DMS53 treated with DMSO at 0.1 percent for 48 hours (cell line): ENCODE measurements around the gene CATSPER3.

Source experiments
- DNase-seq: peaks from one replicate; lab custom pipeline; 2025; ENCODE audit not compliant: unreplicated experiment; lab: John Stamatoyannopoulos, UW

Gene CATSPER3

DNA sequence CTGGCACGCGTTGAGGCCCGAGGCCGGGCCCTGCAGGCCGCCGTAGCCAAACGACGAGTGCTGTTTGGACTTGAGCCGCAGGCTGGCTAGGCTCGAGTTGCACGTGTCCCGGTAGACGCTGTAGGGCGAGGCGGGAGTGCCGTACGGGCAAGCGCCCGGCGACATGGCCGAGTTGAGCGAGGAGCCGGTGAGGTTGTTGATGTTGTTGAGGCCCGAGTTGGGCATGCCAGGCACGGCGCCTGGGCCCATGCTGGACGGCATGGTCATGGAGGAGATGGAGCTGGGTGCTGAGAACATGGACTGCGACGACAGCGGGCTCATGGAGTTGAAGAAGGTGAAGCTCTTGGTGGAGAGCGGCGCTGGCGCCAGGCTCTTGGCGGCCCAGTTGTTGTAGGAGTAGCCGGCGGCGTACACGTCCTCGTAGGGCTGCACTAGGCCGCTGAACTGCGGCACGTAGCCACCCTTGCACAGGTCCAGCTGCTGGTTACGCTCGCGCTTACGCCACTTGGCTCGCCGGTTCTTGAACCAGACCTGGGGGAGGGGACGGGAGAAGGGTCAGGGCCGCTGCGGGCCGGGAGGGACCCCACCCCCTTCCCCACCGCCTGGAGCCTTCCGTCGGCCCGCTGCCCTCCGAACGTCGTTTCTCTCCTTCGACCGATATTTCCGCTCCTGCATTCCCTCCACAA is 61.2 kb downstream of the CATSPER3 start:
- DNase-seq, result no peak

- DNase-seq, result no peak
Observed at GRCh38 chr5:135029477-135030122, 61.9 kb downstream of the CATSPER3 start.

DNA sequence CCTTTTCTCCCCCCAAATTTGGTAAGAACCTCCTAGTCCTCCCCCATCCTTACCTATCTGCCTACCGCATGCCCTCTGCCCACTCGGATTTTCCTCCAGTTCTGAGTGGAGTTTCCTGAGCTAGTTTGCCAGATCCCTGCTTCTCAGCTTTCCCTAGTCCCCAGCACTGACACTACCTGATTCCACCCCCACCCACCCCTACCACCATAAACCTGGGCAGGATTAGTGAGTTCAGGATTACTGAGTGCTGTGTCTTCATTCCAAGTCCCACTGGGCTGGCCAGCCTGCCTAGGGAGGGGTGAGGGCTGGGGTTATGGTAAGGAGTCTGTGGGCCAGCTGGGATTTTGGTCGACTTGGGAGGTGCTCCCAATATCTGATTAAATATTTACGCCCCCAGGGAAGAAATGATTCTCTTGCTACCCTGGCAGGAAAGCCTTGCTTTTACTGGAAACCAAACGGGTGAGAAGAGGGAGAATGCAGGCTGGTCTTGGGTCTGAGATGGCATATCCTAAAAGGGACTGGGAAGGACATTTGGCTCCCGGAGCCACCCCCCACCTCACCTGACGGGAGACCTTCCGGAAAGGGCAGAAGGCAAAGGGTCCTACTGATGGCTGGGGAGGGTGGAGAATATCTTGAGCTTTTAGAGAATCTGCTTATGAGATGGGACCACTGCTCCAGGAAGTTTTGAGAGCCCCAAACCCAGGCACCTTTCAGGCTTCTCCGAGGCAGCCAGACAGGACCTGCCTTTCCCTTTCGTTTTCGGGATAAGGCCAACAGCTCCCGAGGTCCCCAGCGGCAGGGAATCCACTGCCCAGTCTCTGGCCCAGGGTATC is 62.6 kb downstream of the CATSPER3 start:
- no peak for DNase-seq

DNA sequence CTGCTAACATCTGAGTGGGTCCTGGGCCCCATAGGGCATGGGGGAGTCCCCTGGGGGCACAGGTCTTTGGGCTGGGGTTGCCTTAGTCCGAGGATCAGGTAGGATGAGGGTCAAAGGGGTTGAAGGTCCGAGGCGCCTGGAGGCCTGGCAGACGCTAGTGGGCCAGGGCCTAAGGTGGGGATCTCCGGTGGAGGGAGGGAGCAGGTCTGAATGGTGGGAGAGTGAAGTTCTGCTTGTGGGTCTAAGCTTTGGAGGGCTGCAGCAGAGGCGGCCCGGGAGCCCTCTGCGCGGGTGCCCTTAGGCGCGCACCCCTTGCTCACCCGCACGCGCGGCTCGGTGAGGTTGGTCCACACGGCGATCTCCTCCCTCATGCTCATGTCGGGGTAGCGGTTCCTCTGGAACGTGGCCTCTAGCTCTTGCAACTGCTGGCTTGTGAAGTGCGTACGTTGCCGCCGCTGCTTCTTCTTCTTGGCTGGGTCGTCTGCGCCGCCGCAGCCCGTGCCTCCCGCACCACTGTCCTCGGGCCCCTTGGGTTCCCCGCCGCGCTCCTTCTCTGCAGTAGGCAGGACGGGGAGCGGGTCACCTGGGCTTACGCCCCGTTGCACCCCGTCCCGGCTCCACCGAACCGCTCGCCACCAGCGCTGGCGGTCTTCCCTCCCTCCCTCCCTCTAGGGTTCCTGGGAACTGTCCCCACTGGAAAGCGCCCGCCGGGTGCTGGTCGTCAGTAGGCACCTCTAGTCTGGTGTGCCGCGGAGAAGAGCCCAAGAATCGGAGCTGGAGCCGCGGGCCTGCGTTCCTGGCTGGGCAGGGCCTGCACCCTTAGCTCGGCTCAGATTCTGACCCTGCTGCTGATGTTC is 63.5 kb downstream of the CATSPER3 start:
- peak; percentile 43 for DNase-seq

- no peak for DNase-seq
Observed at GRCh38 chr5:135031813-135032694, 64.3 kb downstream of the CATSPER3 start.

GRCh38 chr5:135032695-135032998 is 64.9 kb downstream of the CATSPER3 start:
- DNase-seq, result no peak

- peak; percentile 19 for DNase-seq
Observed at GRCh38 chr5:135032999-135033861, 65.5 kb downstream of the CATSPER3 start.

GRCh38 chr5:135033901-135034235 is 66.2 kb downstream of the CATSPER3 start, which contains the start of gene PITX1:
TSS of gene PITX1 (minus strand) at chr5:135034228. CDS start at chr5:135033881, 347 bp downstream.
- no peak for DNase-seq

DNA sequence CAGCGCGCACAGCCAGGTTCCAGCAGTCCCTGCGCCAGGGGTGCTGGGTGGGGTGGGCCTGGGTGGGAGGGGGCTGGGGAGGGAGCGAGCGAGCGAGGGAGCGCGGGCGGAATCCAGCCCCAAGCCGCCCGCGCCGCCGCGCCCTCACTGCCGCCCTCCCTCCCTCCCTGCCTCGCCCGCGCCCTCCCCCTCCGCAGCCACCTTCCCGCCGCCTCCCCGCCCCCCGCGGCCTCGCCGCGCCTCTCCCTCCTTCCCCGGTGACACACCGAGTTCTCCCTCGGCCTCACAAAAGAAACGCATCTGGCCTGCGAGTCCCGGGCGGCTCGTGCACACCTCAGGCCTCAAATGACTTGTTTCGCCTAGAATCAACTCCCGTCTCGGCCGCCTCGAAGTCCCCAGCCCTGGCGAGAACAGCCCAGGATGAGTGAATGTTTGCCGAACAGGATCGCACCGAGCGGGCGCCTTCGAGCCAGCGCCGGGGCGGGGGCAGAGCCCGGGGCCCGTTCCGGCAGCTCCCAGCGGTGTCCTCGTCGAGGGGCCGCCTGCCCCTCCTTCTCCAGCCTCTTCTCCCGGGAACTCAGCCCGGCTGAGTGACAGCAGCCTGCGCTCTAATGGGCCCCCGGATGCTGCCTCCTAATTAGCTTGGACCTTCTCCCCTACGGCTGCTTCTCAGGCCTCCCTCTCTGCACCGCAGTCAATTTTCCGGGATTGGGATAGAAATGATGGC is 66.7 kb downstream of the CATSPER3 start:
- peak; percentile 68 for DNase-seq

DNA sequence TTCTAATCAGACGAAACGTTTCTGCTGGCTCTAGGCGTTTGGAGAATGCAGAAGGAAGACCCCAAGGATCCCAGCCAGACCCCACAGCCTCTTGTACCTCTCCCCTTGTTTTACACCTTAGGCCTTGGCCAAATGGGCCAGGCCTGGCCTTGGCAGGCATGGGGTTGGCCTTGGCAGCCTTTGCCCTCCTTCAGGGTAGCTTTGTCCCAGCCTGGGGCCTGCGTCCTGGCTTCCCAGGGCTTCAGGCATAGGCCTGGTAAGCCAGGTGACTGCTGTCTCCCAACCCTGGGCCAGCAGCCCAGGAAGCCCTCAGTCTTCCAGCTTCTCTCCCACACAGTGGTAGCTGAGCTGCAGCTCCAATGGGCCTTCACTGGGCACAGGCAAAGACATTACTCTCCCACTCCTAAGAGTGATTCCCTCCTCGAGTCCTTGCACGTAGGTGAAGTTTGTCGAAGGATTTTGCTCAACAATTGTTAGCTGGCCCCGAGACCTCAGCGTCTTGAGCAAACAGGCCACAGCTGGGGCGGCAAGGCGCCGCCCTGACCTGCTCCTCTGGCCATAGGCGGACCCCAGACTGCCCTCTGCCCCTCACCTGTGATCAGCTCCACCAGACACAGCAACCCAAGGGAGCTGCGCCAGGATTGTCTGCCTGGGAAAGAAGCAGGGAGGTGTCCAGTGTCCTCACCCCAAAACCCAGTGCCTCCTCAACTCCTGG is 67.4 kb downstream of the CATSPER3 start:
- peak; percentile 43 for DNase-seq

GRCh38 chr5:135035678-135036030 is 67.9 kb downstream of the CATSPER3 start:
- no peak for DNase-seq

DNA sequence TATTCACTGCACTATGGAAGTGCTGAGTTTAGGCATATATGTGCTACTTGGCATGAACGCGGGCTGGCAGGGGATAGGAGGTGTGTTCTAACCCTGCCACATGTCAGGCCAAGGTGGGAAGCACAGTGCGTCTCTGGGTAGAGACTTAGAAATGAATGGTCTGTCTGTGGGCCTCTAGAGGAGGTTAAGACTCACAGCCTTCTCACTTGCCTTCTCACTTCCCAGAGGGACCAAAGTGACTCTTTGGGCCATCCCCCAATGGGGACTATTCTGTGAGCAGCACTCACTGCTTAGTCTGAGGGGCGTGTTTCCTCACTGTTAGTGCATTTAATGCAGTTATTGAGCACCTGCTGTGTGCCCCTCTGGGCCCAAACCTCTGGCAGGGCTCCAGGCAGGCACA is 68.7 kb downstream of the CATSPER3 start:
- no peak for DNase-seq

GRCh38 chr5:135037519-135038204 is 70.0 kb downstream of the CATSPER3 start:
- DNase-seq, result no peak

- DNase-seq, result no peak
Observed at GRCh38 chr5:135038205-135038812, 70.6 kb downstream of the CATSPER3 start.

DNA sequence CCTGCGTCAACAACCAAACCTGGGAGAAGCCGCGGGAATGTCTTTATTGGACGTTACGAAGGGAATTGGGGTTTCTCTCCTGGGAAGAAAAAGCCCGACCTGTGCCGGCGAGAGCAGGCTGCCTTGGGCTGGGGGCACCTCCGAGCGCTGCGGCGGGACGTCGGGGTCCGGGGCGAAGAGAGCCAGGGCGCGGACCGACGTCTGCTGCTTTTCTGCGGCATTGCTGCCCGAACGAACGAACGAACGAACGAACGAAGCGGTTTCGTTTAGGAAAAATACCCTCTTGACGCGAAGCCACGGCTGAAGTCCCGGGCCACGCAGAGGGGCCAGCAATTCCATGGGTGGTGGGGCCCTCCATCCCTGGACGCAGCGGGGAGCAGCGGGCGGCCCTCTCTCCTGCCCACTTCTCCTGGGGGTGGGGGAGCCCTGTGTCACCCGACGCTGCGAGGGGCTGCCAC is 71.1 kb downstream of the CATSPER3 start:
- DNase-seq, result no peak

GRCh38 chr5:135039271-135040033 is 71.7 kb downstream of the CATSPER3 start:
- DNase-seq, result peak; percentile 25
